DOHH2 (cell line): ENCODE measurements around the gene MAP3K6.

Experiments used
- H3F3A ChIP-seq: fragments of 200-600 bp; sonication (generic), shearing (Covaris generic); 2 replicates; pipeline ENCODE4 v1.6.0; 2016; ENCODE audit warnings: antibody characterized with exemption, mild to moderate bottlenecking; ENCODE audit not compliant: control insufficient read depth, insufficient read depth
- H3K27ac ChIP-seq: fragments of 200-600 bp; sonication (generic); 2 replicates; pipeline ENCODE4 v1.5.1; 2014; ENCODE audit warnings: low read depth, mild to moderate bottlenecking, low read length, moderate library complexity
- H3K27me3 ChIP-seq: fragments of 200-600 bp; sonication (generic); 2 replicates; pipeline ENCODE4 v1.6.1; 2014; ENCODE audit warnings: mild to moderate bottlenecking, low read length, mixed read lengths; ENCODE audit not compliant: control insufficient read depth
- H3K36me3 ChIP-seq: fragments of 200-600 bp; sonication (generic); 2 replicates; pipeline ENCODE4 v1.6.1; 2014; ENCODE audit warnings: mild to moderate bottlenecking, low read length, moderate library complexity, mixed read lengths; ENCODE audit not compliant: control insufficient read depth
- H3K4me1 ChIP-seq: fragments of 200-600 bp; sonication (generic); 2 replicates; pipeline ENCODE4 v1.6.1; 2014; ENCODE audit warnings: mild to moderate bottlenecking, low read length, mixed read lengths; ENCODE audit not compliant: control insufficient read depth
- H3K4me2 ChIP-seq: fragments of 200-600 bp; sonication (generic); 2 replicates; pipeline ENCODE4 v1.6.0; 2014; ENCODE audit warnings: mild to moderate bottlenecking, low read length, moderate library complexity
- H3K4me3 ChIP-seq: fragments of 200-600 bp; sonication (generic); 2 replicates; pipeline ENCODE4 v1.5.1; 2014; ENCODE audit warnings: mild to moderate bottlenecking, low read length, mixed read lengths
- H3K79me2 ChIP-seq: fragments of 200-600 bp; sonication (generic); 2 replicates; pipeline ENCODE4 v1.6.1; 2014; ENCODE audit warnings: mild to moderate bottlenecking, low read length, mixed read lengths; ENCODE audit not compliant: control insufficient read depth
- H3K9me2 ChIP-seq: fragments of 200-600 bp; sonication (generic); replicated peaks from 2 replicates; pipeline ENCODE4 v1.6.1; 2014; ENCODE audit warnings: mild to moderate bottlenecking, low read length, mixed read lengths; ENCODE audit not compliant: control insufficient read depth
- H3K9me3 ChIP-seq: fragments of 200-600 bp; sonication (generic); 2 replicates; pipeline ENCODE4 v1.6.1; 2014; ENCODE audit warnings: antibody characterized with exemption, low read length, mixed read lengths; ENCODE audit not compliant: control insufficient read depth, insufficient read depth
- H4K20me1 ChIP-seq: fragments of 200-600 bp; sonication (generic); 2 replicates; pipeline ENCODE4 v1.6.0; 2014; ENCODE audit warnings: low read depth, mild to moderate bottlenecking, antibody characterized with exemption, low read length, moderate library complexity; ENCODE audit not compliant: control insufficient read depth, insufficient read depth
- EZH2phosphoT487 ChIP-seq: fragments of 200-600 bp; sonication (generic); IDR thresholded peaks from 2 replicates; pipeline ENCODE4 v1.6.1; 2017; ENCODE audit warnings: borderline replicate concordance, mild to moderate bottlenecking, antibody characterized with exemption, low read length, moderate library complexity, mixed read lengths
- TF ChIP-seq, protein P1 (sequence below): fragments of 200-600 bp; sonication (generic); IDR thresholded peaks from one replicate; pipeline ENCODE4 v1.5.1; 2014; ENCODE audit warnings: antibody characterized with exemption, mild to moderate bottlenecking, low read depth, low read length; ENCODE audit not compliant: poor library complexity, severe bottlenecking

The MAP3K6 gene

DNA sequence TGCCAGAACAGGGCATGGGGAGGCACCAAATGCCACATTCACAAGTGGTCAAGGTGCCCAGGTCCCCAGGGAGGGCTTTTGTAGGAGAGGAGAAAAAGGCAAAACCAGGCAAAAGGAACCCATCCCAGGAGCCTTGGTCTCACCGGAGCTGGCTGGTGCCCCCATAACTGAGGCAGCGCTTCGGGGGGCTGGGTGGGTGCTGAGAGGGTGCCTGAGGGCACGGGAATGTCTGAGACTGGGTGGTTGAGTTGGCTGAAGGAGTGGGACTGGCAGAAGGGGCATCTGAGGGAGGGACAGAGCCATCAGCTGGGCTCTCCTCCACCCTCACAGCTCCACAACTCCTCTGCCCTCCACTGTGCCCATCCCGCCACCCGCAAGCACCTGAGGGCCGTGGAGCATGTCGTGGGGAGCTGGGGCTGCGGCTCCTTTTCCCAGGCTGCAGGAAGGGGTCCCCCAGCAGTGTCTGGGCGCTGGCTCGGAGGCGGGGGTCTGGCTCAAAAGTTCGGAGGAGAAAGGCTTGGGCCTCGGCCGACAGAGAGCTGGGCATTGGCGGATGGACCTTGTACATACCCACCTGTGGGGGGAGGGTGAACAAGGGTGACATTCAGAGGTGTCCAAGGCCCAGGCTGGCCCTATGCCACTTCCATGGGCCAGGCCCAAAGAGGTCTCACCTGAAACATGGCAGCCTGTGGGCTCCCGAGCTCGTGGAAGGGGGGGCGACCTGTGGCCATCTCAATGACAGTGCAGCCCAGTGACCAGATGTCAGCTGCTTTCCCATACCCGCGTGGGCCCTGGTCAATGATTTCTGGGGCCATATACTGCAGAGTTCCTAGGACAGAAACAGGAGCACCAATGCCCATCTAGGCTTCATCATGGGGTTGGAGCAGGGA, 8.5 kb downstream of the MAP3K6 start:
- TF ChIP-seq, protein P1, sequence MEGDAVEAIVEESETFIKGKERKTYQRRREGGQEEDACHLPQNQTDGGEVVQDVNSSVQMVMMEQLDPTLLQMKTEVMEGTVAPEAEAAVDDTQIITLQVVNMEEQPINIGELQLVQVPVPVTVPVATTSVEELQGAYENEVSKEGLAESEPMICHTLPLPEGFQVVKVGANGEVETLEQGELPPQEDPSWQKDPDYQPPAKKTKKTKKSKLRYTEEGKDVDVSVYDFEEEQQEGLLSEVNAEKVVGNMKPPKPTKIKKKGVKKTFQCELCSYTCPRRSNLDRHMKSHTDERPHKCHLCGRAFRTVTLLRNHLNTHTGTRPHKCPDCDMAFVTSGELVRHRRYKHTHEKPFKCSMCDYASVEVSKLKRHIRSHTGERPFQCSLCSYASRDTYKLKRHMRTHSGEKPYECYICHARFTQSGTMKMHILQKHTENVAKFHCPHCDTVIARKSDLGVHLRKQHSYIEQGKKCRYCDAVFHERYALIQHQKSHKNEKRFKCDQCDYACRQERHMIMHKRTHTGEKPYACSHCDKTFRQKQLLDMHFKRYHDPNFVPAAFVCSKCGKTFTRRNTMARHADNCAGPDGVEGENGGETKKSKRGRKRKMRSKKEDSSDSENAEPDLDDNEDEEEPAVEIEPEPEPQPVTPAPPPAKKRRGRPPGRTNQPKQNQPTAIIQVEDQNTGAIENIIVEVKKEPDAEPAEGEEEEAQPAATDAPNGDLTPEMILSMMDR = no peak
- TF ChIP-seq EZH2phosphoT487 = no peak
- H3K79me2 ChIP-seq = no peaks in the 10 kb centered on the region
- peaks cover 29% of the 10 kb centered on the region for H3K27me3 ChIP-seq
- H3K36me3 ChIP-seq = no peaks in the 10 kb centered on the region
- H3F3A ChIP-seq = no peaks in the 10 kb centered on the region
- no peaks in the 10 kb centered on the region for H3K9me2 ChIP-seq
- H3K4me2 ChIP-seq = peak overlapping the region; percentile 69; the same call in 1 of the 2 replicates
- no peak overlapping the region for H3K4me3 ChIP-seq
- H4K20me1 ChIP-seq = no peaks in the 10 kb centered on the region
- no peak overlapping the region for H3K27ac ChIP-seq
- peaks cover 25% of the 10 kb centered on the region for H3K4me1 ChIP-seq
- no peaks in the 10 kb centered on the region for H3K9me3 ChIP-seq

DNA sequence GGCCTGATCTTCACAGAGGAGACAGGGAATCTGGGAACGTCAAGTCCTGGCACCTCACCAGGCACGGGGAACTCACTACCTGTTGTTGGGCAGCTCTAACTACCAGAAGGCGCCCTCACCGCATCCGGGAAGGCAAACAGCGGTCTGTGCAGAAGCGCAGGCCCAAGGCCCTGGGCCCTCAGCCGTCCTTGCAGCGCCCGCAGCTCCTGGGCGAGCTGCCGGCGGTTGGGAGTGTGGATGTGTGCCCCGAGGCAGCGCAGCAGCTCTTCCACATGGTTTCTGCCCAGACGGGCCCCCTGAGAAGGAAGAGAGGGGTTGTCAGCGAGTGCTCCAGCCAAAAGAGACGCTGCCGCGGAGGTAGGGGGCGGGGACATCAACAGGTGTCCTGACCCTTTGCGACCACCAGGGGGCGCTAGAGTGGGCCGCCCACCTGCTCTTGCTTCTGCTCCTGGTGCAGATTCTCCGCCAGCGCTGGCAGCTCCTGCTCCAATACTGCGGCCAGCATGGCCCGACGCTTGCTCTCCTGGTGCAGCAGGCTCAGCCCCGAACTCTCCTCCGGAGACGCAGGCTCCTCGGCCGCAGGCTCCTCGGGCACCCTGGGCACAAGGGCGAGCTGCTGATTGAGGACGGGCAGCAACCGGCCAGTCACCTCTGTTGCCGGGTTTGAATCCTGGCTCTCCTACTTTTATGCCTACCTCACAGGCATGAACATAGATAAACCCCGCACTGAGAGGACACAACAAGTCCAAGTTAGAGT, 9.3 kb downstream of the MAP3K6 start:
- Histone ChIP-seq H3K36me3 (no peaks in the 10 kb centered on the region), H4K20me1 (no peaks in the 10 kb centered on the region), H3K9me2 (no peaks in the 10 kb centered on the region), H3K9me3 (no peaks in the 10 kb centered on the region), H3K4me3 (peak overlapping the region; percentile 53), H3K27me3 (peaks cover 29% of the 10 kb centered on the region), H3K4me1 (peaks cover 25% of the 10 kb centered on the region), H3F3A (no peaks in the 10 kb centered on the region), H3K27ac (no peak overlapping the region), H3K4me2 (peak overlapping the region; percentile 69), H3K79me2 (no peaks in the 10 kb centered on the region)
- TF ChIP-seq, protein P1 = peak; percentile 90
- TF ChIP-seq EZH2phosphoT487 = no peak

DNA sequence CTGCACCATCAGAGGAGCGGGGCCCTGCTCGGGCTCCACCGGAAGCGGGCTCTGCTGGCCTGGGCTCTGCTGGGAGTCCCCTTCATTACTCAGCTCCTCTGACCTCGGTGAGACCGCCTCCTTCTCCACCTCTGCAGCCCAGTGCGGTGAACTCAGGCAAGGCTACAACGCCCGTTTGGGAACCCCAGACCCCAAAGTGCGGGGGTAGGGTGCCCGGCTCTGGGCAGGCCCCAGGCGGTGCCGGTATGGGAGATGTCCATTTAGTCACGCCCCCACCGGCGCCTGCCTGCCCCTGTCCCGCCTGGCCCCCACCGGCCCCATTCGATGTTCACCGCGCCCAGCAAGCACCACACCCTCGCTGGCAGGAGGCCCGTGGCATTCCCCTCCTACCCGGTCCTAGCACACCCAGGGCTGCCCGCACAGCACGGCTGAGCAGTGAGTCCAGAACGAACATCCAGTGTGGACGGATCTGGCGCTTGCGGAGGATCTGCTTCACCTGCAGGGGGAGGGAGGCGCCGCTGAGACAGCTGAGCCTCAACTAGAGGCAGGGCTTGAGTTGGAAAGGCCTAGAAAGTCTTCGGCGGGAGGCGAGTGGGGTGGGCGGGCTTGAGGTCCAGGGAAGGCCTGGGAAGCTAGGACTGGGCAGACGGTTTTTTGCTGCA, 10.0 kb downstream of the MAP3K6 start:
- no peaks in the 10 kb centered on the region for H3F3A ChIP-seq
- peaks cover 25% of the 10 kb centered on the region for H3K4me1 ChIP-seq
- TF ChIP-seq EZH2phosphoT487 = no peak
- TF ChIP-seq, protein P1 = no peak
- peak overlapping the region; percentile 53 for H3K4me3 ChIP-seq
- no peaks in the 10 kb centered on the region for H3K36me3 ChIP-seq
- H3K27me3 ChIP-seq = peaks cover 29% of the 10 kb centered on the region
- peak overlapping the region; percentile 69; the same call in 1 of the 2 replicates for H3K4me2 ChIP-seq
- H3K79me2 ChIP-seq = no peaks in the 10 kb centered on the region
- no peak overlapping the region for H3K27ac ChIP-seq
- no peaks in the 10 kb centered on the region for H4K20me1 ChIP-seq
- H3K9me3 ChIP-seq = no peaks in the 10 kb centered on the region
- H3K9me2 ChIP-seq = no peaks in the 10 kb centered on the region
